ENCODE results near the gene EVC.
"Not testable (repeated sequence)": the region's sequence is repeated elsewhere in the genome, so short reads cannot be mapped to it uniquely, and the experiment has no call there.

Gene EVC

DNA sequence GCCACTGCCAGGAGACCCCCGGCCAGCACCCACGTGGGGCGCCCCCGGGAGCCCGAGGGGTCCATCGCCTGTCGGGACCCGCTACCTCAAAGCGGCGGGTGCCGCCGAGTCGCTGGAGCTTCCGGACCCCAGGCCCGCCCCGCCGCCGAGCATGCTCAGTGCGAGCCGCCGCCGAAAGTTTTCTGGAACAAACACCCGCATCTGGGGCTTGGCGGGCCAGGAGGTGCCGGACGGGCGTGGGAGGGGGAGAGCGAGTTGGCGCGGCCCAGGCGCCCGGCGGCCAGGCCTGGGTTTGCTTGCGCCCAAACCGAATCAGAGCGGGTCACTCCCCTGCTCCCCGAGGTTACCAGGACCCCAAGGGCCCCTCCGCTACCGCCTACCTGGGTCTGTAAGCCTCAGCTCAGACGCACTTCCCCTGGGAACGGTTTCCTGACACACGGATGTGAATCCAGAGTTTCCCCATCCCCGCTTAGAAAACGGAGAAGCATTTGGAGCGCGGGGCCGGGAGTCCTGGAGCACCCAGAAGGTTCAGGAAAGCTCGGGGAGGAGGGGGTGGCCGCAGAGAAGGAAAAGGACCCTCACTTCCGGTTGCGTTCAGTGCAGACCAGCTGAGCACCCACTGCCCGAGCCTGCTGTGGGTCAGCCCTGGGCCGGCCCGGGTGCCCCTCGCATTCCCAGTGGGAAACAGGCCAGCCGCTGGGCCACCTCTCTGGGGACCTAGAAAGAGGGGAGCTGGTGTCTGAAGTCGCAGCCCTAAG is 2.4 kb upstream of the EVC start, which contains the start of gene EVC2:
EVC2 (minus strand) TSS at position 111 of the 758 bp plus-strand sequence; CDS start at position 65, 46 bp downstream.
- DNase-seq (ENCODE audit: low spot score) = no peak

DNA sequence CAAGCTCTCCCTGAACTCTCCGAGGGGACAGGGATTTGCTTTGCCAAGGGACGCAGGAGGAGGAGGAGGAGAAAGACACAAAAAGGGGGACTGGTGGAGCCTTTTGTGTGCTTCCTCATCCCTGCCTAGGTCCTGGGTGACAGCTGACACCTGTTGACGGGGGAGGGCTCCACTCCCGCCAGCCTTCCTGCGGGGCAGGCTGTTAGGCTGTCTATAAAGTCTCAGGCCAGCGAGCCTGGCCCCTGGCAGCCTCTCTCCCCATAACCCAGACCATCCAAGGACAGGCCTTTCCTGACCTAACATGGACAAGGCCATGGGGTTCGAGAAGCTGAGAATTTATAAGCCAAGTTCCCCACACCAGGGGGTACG is 1.8 kb upstream of the EVC start:
- no peak for DNase-seq (ENCODE audit: low spot score)

DNA sequence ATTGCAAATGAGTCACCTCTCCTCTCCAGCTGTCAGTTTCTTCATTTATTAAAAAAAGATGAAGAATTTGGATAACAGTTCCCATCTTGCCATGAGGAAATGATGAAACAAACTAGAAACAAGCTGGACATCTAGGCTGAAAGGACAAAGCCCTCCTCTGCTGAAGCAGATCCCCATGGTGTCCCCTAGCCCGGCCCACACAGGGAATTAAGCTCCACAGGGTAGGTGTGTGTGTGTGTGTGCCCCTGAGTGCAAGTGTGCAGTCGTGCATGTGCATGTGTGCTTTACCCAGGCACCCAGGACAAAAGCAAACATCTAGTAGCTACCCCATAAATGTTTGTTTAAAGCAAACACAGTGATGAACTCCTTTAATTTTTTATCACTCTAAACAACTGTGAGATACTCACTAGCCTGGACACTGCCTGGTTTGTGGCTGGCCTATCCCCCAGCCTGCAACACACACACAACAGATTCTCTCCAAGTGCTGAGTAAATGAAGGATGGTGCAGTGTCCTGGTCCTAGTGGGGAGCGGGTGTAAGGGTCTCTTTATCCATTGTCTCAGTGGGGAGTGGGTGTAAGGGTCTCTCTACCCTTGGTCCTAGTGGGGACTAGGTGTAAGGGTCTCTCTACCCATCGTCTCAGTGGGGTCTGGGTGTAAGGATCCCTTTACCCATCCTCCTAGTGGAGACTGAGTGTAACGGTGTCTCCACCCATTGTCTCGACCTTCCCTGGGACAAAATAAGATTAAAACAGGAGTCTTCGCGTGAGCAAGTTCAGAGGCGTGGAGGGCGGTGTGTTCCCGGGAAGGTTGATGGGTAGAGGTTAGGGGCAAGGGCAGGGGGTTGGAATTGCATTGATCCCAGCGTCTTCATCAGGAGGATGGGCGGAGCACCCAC is 688 bp upstream of the EVC start:
- no peak for DNase-seq (ENCODE audit: low spot score)

DNA sequence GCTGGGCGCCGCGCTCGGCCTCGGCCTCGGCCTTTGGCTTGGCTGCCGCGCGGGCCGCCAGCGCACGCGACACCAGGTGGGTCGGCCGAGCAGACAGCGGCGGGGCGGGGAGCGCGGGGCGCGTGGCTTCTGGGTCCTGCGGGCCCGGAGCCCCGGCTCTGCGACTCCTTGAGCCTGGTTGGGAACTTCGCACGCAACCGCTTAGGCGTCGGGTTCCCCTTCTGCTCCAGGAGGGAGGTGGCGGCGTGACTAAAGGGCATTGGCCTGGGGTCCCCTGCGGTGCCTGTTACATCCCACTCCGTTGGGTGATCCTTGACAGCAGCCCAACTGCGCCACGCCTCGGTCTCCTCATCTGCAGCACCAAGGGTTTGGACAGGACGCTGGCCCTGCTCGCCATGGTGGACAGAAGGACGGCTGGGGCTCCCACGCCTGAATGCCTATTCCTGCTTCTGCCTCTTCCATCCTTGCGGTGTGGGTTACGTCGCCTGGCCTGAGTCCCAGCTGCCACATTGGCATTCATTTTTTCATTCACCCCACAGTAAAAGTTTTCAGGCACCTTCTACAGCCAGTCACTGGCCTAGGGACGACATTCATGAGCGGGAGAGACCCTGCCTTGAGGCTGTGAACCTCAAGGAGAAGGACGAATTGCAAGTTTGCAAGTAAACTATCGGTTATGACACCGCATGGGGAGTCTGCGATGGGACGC is 631 bp downstream of the EVC start:
- DNase-seq (ENCODE audit: low spot score) = no peak

DNA sequence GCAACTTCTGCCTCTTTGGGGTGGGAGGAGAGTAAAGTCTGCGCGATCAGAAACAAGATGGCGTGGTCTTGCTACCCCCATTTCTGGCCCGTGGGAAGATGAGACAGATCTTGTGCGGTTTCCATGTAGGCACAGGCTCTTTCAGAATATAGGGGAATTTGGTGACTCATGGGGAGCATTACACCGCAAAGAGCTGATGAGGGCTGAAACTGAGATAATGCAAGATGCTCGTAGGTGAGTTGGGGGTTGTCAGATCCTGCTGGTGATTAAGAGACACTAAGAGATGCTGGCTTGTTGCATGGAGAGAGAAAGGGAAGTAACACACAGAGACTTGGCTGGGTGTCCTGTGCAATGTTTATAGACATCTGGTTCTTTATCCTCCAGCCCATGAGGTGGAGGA is 1.5 kb downstream of the EVC start:
- DNase-seq (ENCODE audit: low spot score) = no peak

DNA sequence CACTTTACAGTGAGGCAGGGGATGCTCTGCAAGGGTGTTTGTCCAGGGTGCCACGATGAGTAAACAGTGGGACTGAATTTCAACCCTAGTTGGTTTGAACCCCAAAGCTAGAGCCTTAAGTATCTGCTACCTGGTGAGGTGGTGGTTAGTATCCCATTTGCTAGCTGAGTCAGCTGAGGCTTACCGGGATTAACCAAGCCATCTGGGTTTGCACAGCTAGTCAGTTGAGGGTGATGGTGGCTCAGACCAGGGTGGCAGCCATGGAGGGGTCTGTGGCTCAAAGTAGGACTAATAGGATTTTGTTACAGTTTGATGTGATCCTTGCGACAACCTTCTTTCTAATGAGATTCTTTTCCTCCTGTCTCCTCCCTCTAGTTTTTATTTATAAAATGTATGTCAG is 1.9 kb downstream of the EVC start:
- no peak for DNase-seq (ENCODE audit: low spot score)

DNA sequence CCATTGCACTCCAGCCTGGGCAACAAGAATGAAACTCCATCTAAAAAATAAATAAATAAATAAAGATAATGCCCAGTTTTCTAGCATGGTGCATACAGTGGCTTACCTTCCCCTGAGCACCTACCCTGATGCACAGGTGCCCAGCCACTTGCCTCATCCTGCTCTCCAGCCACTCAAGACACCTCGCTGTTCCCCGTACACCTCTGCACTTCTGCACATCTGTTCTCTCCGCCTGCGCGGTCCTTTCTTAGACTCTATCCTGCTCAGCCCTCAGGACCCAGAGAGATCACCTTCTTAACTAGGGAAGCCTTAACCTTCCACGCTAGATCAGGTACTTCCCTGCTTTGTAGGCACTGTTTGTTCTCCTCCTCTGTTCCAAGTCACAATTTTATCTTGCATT is 2.9 kb downstream of the EVC start:
- no peak for DNase-seq (ENCODE audit: low spot score)

DNA sequence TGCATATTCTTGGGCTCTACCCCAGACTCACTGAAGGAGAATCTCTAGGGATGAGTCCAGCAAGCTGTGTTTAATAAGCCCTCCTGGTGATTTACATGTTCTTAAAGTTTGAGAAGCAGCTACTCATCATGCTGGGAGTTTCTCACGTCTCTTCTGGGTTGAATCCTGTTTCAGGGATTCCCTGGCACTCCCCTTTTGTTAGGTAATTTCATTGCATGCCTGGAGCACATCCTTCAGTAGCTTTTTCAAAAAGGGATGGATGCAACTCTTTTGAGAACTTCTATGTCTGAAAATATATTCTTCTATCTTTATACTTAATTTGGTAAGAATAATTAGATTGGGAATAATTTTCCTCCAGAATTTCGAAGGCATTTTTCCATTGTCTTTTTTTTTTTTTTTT is 4.4 kb downstream of the EVC start:
- no peak for DNase-seq (ENCODE audit: low spot score)

DNA sequence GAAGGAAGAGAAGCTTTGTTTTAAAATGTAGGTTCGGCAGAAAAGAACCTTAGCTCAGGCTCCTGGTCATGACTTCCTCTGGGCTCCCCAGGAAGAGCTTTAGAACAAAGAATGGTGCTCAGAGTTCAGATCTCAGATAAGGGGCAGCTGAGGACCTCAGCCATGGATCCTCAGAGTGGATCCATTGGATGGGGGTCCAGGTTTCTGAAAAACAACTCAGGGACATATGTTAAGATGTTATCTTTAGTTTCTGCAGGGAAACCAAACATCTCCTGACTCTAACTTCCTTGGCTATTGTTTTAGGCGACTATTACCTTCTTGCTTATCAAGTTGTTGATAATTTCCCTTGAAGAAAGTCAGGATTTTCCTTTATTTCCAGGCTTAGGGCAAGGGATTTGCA is 5.4 kb downstream of the EVC start:
- no peak for DNase-seq (ENCODE audit: low spot score)

DNA sequence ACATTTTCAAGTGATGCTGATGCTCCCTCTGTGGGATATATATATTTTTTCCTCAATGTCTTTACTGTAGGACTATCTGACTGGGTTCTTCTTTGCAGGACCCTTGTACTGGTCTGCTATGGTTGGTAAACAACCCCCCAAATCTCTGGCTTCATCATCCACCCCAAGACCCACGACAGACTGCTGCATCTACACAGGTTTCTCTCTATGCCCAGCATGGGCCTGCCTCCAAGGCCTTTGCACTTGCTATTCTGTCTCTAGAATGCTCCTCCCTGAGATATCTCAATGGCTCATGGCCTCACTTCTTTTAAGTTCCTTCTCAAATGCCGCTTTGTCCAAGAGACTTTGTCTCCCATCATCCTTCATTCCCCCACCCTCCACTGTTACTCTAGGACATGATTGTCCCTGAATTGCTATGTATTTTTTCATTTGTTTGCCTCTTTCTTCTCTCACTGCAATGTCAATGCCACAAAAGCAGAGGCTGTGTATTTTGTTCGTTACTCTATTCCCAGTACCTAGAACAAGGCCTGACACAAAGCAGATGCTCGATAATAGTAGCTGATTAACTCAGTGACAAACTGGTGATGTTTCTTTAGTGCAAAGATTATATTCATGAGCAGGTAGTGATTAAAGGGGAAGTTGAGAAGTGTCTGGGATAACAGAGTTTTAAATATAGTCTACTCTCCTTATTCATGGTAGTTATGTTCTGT is 6.6 kb downstream of the EVC start:
- DNase-seq (ENCODE audit: low spot score) = no peak

DNA sequence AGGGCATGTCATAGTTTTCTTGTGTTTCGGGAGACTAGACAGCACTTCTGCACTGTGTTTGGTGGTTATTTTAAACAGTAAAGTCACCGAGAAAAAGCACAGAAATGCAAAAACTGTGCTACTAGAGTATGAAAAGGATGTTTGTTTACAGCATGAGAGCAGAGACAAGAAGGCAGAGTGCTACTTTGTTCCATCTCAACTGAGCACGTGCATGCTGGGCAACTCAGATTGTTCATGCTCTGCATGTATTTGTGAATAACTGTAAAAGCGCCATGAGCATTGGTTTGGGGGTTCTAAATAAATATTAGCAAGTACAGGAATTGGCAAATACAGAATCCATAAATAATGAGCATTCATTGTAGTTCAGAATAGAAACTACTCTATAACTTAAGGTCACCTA is 7.4 kb downstream of the EVC start:
- no peak for DNase-seq (ENCODE audit: low spot score)

DNA sequence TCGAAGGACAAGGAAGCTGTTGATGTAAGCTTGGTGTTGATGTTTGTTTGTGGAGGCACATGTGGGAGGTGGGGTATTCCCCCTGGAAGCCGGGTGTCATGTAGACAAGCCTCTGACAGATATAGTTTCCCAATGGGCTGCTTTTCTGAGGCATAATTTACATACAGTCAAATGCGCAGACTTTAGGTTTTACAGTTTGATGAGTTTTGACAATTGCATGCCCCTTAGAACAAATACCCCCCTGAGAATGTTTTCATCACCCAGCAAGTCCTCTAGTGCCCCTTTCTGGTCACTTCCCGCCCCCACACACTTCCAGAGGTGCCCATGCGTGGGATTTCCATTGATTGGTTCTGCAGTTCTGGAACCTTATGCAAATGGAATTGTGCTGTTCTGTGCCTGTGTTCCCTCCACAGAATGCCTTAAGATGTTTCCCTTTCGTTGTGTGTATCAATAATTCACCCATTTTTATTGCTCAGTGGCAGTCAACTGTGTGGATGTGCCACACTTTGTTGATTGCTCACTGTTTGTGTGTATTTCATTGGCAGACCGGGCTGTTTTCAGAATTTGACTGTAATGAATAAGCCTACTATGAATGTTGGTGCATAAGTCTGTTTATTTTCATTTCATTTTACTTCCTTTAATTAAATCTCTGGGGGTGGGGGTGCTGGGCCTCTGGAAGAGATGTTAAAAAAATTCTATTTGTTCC is 8.5 kb downstream of the EVC start:
- no peak for DNase-seq (ENCODE audit: low spot score)

DNA sequence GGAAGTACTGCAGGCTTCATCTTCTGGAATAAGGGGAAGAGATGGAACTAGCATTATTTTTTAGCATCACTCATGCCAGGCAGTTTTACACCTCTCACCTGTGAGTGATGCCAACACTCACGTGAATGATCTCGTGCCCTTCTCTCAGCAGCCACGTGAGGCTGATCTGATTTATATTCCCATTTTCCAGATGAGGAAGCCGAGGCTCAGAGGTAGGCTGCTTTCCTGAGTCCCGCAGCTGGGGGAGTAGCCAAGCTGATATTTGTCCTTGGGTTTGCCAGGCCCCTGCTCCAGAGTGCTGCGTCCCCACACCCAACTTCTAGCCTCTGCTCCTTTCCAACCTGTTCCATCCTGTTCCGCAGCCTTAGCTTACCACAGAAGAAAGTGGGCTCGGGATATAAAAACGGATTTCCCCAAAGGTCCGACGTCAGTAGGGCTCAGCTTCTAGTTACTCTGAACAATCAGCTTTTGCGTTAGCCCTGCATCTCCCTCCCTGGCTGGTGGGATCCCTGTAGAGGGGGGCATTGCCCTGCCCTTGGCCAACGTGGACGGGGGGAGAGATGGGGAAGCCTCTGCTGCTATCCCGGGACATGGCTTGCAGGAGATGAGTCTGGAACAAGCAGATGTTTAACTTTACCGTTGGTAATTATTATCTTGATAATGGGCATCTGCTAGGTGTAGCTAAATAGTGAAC is 9.3 kb downstream of the EVC start:
- no peak for DNase-seq (ENCODE audit: low spot score)

DNA sequence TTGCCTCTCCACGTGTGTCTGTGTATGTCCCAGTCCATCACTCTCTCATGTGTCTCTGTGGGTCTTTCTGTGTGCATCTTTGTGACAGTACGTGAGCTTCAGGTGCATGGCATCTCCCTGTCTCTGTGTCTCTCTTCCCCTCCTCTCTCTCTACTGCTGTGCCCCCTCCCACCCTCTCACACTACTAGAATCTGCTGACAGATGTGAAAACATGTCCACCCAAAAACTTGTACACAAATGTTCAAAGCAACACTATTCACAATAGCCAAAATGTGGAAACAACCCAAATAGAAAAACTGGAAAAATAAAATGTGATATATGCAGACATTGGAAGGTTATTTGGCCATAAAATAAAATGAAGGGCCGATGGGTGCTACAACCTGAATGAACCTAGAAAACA is 10.0 kb downstream of the EVC start:
- DNase-seq (ENCODE audit: low spot score) = no peak

DNA sequence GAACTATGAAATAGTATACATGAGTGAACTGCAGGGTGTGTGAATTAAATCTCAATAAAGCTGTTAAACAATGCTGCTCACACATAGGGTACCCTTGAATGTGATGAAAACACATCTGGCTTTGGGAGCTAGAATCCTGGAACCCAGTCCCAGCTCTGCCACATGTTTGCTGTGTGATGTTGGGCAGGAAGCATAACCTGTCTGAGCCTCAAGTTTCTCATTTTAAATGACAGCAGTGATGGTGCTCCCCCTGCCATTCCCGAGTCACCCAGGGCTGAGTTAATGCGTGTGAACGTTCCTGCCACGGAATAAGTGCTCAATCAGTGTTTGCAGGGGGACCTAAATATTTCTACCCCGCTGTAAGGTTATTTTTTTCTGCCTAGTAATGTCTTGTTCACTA is 10.9 kb downstream of the EVC start:
- DNase-seq (ENCODE audit: low spot score) = no peak

DNA sequence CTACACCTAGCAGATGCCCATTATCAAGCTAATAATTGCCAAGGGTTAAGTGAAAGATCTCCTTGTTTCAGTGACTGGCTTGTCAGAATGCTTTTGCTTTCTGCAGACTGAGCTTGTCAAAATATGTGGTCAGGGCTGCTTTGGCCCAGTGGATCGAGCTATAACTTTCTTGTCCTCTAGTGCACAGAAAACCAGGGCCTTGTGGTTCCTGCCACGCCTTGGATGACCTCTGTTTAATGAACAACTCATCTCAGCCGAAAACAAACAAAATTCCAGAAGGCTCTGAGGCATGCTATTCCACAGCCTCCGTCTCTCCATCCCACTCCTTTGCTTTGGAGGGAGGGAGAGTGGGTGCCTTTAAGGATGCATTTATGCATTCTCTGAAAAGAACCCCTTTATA is 11.3 kb downstream of the EVC start:
- DNase-seq (ENCODE audit: low spot score) = no peak

DNA sequence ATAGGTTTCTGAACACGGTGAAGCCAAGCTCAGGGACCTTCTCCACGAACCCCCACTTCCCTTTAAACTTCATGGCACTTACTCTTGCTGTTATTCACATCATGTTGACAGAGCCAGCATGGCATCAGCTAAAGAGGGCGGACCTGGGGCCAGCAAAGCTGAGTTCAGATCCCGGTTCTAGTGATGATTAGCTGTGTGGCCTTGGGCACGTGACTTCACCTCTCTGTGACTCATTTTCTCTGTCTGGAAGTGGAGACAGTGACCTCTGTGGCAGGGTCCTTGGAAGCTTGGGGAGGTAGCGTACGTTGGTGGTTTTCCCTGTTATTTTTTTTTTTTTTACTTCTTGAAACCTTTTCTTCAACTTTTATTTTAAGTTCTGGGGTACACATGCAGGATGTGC is 13.4 kb downstream of the EVC start:
- DNase-seq (ENCODE audit: low spot score) = no peak

DNA sequence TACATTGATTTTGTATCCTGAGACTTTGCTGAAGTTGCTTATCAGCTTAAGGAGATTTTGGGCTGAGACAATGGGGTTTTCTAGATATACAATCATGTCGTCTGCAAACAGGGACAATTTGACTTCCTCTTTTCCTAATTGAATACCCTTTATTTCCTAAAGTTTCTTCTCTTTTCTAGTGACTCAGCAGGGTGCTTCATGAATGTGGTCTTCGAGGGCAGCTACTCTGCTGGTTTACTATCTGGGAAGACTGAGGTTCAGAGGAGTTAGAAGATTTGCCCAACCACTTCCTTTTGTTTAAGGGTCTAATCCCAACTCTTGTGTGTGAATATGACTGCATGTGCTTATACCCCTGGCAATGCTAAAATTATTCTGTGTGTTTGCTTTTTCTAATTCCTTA is 17.4 kb downstream of the EVC start:
- not testable (repeated sequence) for DNase-seq (ENCODE audit: low spot score)

DNA sequence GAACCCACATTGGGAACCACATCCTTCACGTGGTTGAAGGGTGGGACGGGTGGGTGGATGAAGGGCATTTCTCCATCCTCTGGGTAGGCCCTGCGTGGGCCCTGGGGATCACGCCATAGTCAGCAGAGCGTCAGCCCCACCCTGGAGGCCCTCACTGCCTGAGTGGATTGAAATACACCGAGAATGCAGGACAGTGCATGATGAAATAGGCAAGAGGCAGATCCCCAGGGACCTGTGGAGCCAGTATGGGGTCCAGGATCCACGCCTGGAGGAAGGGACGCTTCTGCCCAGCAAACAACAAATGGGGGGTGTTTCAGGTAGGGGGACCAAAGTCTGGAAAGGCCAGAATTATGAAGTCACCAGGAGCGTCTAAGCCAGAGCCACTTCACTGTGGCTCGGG is 19.4 kb downstream of the EVC start:
- DNase-seq (ENCODE audit: low spot score) = no peak

DNA sequence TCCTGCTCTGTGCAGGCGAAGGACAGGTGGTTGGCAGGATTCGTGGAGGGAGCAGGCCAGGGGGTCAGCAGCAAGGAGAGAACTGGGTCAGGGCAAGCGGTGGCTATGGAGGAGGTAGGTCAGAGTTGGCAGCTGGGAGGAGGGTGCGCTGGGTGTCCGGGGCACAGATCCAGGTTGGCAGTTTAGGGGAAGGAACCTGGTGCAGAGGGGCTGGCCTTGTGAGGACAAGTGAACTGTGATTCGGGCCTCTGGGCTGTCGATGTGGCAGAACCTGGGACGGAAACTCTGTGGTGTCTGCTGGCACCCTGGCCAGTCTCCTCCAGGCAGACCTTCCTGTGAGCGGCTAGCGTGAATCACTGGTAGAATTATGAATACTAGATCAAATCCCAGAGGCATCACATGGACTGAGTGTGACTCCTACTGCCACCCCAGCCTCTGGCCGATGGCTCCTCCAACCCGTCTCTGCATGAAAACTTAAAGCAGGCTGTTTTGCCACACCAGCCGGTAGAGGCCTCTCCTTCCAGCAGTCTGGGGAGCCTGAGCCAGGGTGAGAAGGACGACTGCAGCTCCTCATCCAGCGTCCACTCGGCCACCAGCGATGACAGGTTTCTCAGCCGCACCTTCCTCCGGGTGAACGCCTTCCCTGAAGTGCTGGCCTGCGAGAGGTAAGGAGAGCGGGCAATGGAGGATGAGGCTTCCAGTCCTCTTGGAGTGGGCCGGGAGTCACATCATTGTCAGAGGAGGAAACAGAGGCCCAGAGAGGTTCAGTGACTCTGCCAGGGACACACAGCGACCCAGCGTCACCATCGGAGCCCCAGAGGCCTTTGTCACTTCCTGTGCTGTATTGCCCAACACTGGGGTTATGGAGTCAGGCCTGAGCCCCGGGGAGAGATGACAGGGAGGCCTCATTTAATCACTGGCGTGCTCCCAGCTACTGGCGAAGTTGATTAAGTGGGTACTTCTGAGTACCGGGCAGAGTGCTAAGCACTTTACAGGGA is 20.3 kb downstream of the EVC start:
- DNase-seq (ENCODE audit: low spot score) = no peak
